HepG2 (cell line): Measurements from ENCODE around the gene CNTN5. TPM values are rescaled to one million over a fixed set of nuclear protein-coding genes. Genes with fewer than 3 reads are reported as not detected.

ENCODE experiments used
- ATAC-seq: fragments of 200-7000 bp; cut with Tn5 transposase; 3 replicates; pipeline ENCODE4 v1.9.1; 2020; ENCODE audit warnings: mild to moderate bottlenecking, moderate library complexity
- BruUV-seq: library from RNA; stranded (reverse); fragments of 400-500 nt; replicated peaks from 2 replicates; lab custom pipeline; 2021; lab: Mats Ljungman, UMichigan
- CTCF ChIA-PET: fragments of 300-600 bp; formaldehyde crosslinking; extraction: SDS; loops from one replicate; lab custom pipeline; 2021; ENCODE audit warnings: low total read pairs, inconsistent platforms, low intra/inter-chr PET ratio; lab: Yijun Ruan, JAX
- POLR2A ChIA-PET: fragments of 350-600 bp; sonication (Branson Sonifier 250); formaldehyde crosslinking; loops from one replicate; lab custom pipeline; 2020; ENCODE audit warnings: antibody characterized with exemption, inconsistent platforms; lab: Yijun Ruan, JAX
- DNase-seq: peaks from one replicate; pipeline ENCODE4 v3.0.0-alpha.2; 2015; ENCODE audit warnings: low spot score
- FAIRE-seq: peaks from 3 replicates; lab custom pipeline; 2011; peaks lifted over from hg19 to GRCh38; lab: Jason Lieb, UNC
- H2AFZ ChIP-seq: one replicate; pipeline ENCODE4 v1.6.1; 2011; ENCODE audit warnings: low read length, inconsistent platforms
- H3K27ac ChIP-seq: fragments of 300-600 bp; 3 replicates; pipeline ENCODE4 v1.8.0; 2011; ENCODE audit warnings: mixed run types, mild to moderate bottlenecking, mixed read lengths, low read length, inconsistent platforms; ENCODE audit not compliant: insufficient read depth; ENCODE audit errors: extremely low read length
- H3K27me3 ChIP-seq, 2 experiments: fragments of 200-600 bp in 1 of 2; 2 replicates in 1 of 2; 3 replicates in 1 of 2; pipeline versions ENCODE4 v1.6.0 to v1.8.0; 2011; ENCODE audit warnings: low read length in 2 of 2, mild to moderate bottlenecking in 2 of 2, moderate library complexity in 2 of 2, inconsistent platforms in 1 of 2; ENCODE audit not compliant: insufficient read depth in 2 of 2, control insufficient read depth in 1 of 2
- H3K36me3 ChIP-seq, 2 experiments: fragments of 200-600 bp in 1 of 2; replicated peaks in 1 of 2; 2 replicates in 1 of 2; 3 replicates in 1 of 2; pipeline versions ENCODE4 v1.5.1 to v1.8.0; 2011; ENCODE audit warnings: low read length in 2 of 2, inconsistent platforms in 1 of 2; ENCODE audit not compliant: insufficient read depth in 2 of 2, control insufficient read depth in 1 of 2
- H3K4me1 ChIP-seq: 2 replicates; pipeline ENCODE4 v1.5.1; 2012; ENCODE audit warnings: low read length, inconsistent platforms; ENCODE audit not compliant: insufficient read depth
- H3K4me2 ChIP-seq: 2 replicates; pipeline ENCODE4 v1.6.0; 2011; ENCODE audit warnings: low read depth, low read length, inconsistent platforms
- H3K4me3 ChIP-seq, 3 experiments: fragments of 200-600 bp in 1 of 3; sonication (generic), shearing (Covaris generic) in 1 of 3; replicated peaks in 1 of 3; 2 replicates each; pipeline ENCODE4 v1.5.1; 2011 to 2016; ENCODE audit warnings: low read length in 3 of 3, inconsistent platforms in 2 of 3, low read depth in 2 of 3, mild to moderate bottlenecking in 2 of 3, control low read depth in 1 of 3, mixed read lengths in 1 of 3; ENCODE audit not compliant: insufficient read depth in 1 of 3
- H3K79me2 ChIP-seq: one replicate; pipeline ENCODE4 v1.6.1; 2011; ENCODE audit warnings: low read length, inconsistent platforms; ENCODE audit not compliant: insufficient read depth
- H3K9ac ChIP-seq: 2 replicates; pipeline ENCODE4 v1.6.0; 2011; ENCODE audit warnings: mild to moderate bottlenecking, low read depth, low read length, inconsistent platforms; ENCODE audit not compliant: insufficient read depth
- H3K9me3 ChIP-seq: 2 replicates; pipeline ENCODE4 v1.5.1; 2012; ENCODE audit warnings: mild to moderate bottlenecking, low read length
- H4K20me1 ChIP-seq: 2 replicates; pipeline ENCODE4 v1.6.0; 2011; ENCODE audit warnings: inconsistent platforms, mild to moderate bottlenecking, low read length, moderate library complexity; ENCODE audit not compliant: insufficient read depth
- CBX5 ChIP-seq: sonication (generic); formaldehyde crosslinking; IDR thresholded peaks from 2 replicates; pipeline ENCODE4 v1.4.0; 2020; ENCODE audit warnings: missing genetic modification reagents, borderline replicate concordance
- HNRNPH1 ChIP-seq: fragments of 200-400 bp; formaldehyde crosslinking; optimal IDR thresholded peaks from 2 replicates; pipeline ENCODE3; 2017; ENCODE audit warnings: mild to moderate bottlenecking, low read depth, low read length
- NCOA2 ChIP-seq: sonication (generic); formaldehyde crosslinking; IDR thresholded peaks from 2 replicates; pipeline ENCODE4 v1.8.0; 2022; ENCODE audit warnings: inconsistent platforms
- NONO ChIP-seq, 2 experiments: fragments of 450-650 bp in 1 of 2; sonication (generic) in 1 of 2; formaldehyde crosslinking in 1 of 2; IDR thresholded peaks in 1 of 2; conservative IDR thresholded peaks in 1 of 2; 2 replicates each; pipeline versions ENCODE4 v1.6.1 to v1.8.0; 2017 to 2022; ENCODE audit warnings: mild to moderate bottlenecking in 1 of 2, missing genetic modification reagents in 1 of 2, moderate library complexity in 1 of 2
- RFXAP ChIP-seq: sonication (generic); formaldehyde crosslinking; IDR thresholded peaks from 2 replicates; pipeline ENCODE4 v1.4.0; 2020; ENCODE audit warnings: missing genetic modification reagents, borderline replicate concordance
- SMAD9 ChIP-seq: sonication (generic); formaldehyde crosslinking; IDR thresholded peaks from 2 replicates; pipeline ENCODE4 v1.5.1; 2020; ENCODE audit warnings: mild to moderate bottlenecking, missing genetic modification reagents
- SRF ChIP-seq: IDR thresholded peaks from 2 replicates; pipeline ENCODE4 v1.6.1; 2011; ENCODE audit warnings: mild to moderate bottlenecking, low read depth, low read length, moderate library complexity
- TAF15 ChIP-seq: fragments of 200-400 bp; formaldehyde crosslinking; IDR thresholded peaks from one replicate; pipeline ENCODE4 v1.6.1; 2018; ENCODE audit warnings: mild to moderate bottlenecking, low read depth, low read length; ENCODE audit not compliant: poor library complexity, severe bottlenecking
- ZNF382 ChIP-seq: sonication (generic); formaldehyde crosslinking; IDR thresholded peaks from 2 replicates; pipeline ENCODE4 v1.5.0; 2020; ENCODE audit warnings: missing genetic modification reagents, mild to moderate bottlenecking, borderline replicate concordance
- WGBS: methylation state at CpG from one replicate; pipeline ENCODE4 v1.1.6; 2017; ENCODE audit warnings: low lambda C conversion rate; 5-methylcytosine and 5-hydroxymethylcytosine counted together
- in situ Hi-C: cut with HindIII; loops from 2 replicates; pipeline ENCODE4 v1.10.0; 2017; ENCODE audit warnings: low pct_unique_long_range_greater_than_20kb; ENCODE audit not compliant: extremely low pct_ligation_motif_present
- intact Hi-C: fragments of 100-400 bp; cut with micrococcal nuclease; formaldehyde crosslinking; loops from one replicate; pipeline ENCODE4 v1.10.0; 2022; ENCODE audit not compliant: unreplicated experiment
- polyA plus RNA-seq, 8 experiments: library from polyadenylated mRNA; depleted of rRNA in 3 of 8; stranded (reverse) in 7 of 8; unstranded in 1 of 8; fragments of >200 nt; fragmentation: Illumina TruSeq in 4 of 8; extraction: Trizol in 4 of 8; gene quantifications; 2 replicates each; pipeline versions ENCODE4 v1.2.1 to v1.2.3, GENCODE V29; 2011 to 2016; ENCODE audit warnings: low read depth in 4 of 8, missing spikeins in 1 of 8, mixed read lengths in 1 of 8; ENCODE audit not compliant: insufficient read depth in 1 of 8
- total RNA-seq, 5 experiments: library from RNA; depleted of rRNA; stranded (reverse); fragments of >200 nt; fragmentation: Illumina TruSeq; extraction: Trizol; gene quantifications; 2 replicates each; pipeline ENCODE4 v1.2.3, GENCODE V29; 2016; ENCODE audit warnings: low read depth in 1 of 5

Gene CNTN5
- total and polyA plus RNA-seq, 2 of the 13 experiments (the other 11 are each of a cell fraction or from before 2014, with no cell fraction given): not detected

- Histone ChIP-seq H3K79me2 (no peaks in the 10 kb centered on the region), H3K4me1 (no peaks in the 10 kb centered on the region), H3K27me3 (no peaks in the 10 kb centered on the region), H3K4me2 (no peak overlapping the region), H3K9ac (no peak overlapping the region), H2AFZ (no peak overlapping the region), H4K20me1 (no peaks in the 10 kb centered on the region), H3K9me3 (no peaks in the 10 kb centered on the region), H3K4me3 (no peak overlapping the region), H3K36me3 (no peaks in the 10 kb centered on the region), H3K27ac (no peak overlapping the region)
- FAIRE-seq (no peak), ATAC-seq (no peak), DNase-seq (no peak)
- ChIA-PET POLR2A (no interaction called here), CTCF (no interaction called here)
- TF ChIP-seq NCOA2 (CRISPR knock-in tag): no peak
- no peak for TF ChIP-seq SMAD9
- TF ChIP-seq ZNF382 (CRISPR knock-in tag): no peak
- TF ChIP-seq TAF15: no peak
- TF ChIP-seq CBX5: no peak
- in situ Hi-C loops (no loop called here), intact Hi-C loops (no loop called here)
- BruUV-seq: no TSS peak
- 6% methylated on average over 4 of the region's 4 CpGs for WGBS
Measured at GRCh38 chr11:99545616-99546015, 524.9 kb downstream of the CNTN5 start.

GRCh38 chr11:99548264-99548663 is 527.5 kb downstream of the CNTN5 start:
- no peak for ATAC-seq
- Histone ChIP-seq H2AFZ (no peak overlapping the region), H3K27me3 (no peaks in the 10 kb centered on the region), H3K4me1 (no peaks in the 10 kb centered on the region), H3K4me3 (no peak overlapping the region), H4K20me1 (no peaks in the 10 kb centered on the region), H3K27ac (no peak overlapping the region), H3K36me3 (no peaks in the 10 kb centered on the region), H3K9me3 (no peaks in the 10 kb centered on the region), H3K9ac (no peak overlapping the region), H3K4me2 (no peak overlapping the region), H3K79me2 (no peaks in the 10 kb centered on the region)
- in situ Hi-C loops: no loop called here
- WGBS: 41% methylated on average over 3 of the region's 3 CpGs
- ChIA-PET POLR2A (no interaction called here), CTCF (no interaction called here)
- no peak for FAIRE-seq
- TF ChIP-seq SRF (peak; percentile 59; the same call in 1 of the 2 replicates), NONO (IDR thresholded peaks at IDR 0.05) (no peak), NONO (CRISPR knock-in tag; conservative IDR thresholded peaks at IDR 0.05) (no peak), RFXAP (CRISPR knock-in tag) (no peak), HNRNPH1 (no peak)
- intact Hi-C loops: no loop called here
- no peak for DNase-seq
- no TSS peak for BruUV-seq
